HG02885 (cell line): ENCODE measurements around the gene CTPS1.

Experiments used
- ATAC-seq: cut with Tn5 transposase; IDR thresholded peaks from one replicate; pipeline ENCODE4 v1.9.1; 2021; ENCODE audit warnings: mild to moderate bottlenecking; ENCODE audit not compliant: unreplicated experiment, poor library complexity

The CTPS1 gene, protein sequence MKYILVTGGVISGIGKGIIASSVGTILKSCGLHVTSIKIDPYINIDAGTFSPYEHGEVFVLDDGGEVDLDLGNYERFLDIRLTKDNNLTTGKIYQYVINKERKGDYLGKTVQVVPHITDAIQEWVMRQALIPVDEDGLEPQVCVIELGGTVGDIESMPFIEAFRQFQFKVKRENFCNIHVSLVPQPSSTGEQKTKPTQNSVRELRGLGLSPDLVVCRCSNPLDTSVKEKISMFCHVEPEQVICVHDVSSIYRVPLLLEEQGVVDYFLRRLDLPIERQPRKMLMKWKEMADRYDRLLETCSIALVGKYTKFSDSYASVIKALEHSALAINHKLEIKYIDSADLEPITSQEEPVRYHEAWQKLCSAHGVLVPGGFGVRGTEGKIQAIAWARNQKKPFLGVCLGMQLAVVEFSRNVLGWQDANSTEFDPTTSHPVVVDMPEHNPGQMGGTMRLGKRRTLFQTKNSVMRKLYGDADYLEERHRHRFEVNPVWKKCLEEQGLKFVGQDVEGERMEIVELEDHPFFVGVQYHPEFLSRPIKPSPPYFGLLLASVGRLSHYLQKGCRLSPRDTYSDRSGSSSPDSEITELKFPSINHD

DNA sequence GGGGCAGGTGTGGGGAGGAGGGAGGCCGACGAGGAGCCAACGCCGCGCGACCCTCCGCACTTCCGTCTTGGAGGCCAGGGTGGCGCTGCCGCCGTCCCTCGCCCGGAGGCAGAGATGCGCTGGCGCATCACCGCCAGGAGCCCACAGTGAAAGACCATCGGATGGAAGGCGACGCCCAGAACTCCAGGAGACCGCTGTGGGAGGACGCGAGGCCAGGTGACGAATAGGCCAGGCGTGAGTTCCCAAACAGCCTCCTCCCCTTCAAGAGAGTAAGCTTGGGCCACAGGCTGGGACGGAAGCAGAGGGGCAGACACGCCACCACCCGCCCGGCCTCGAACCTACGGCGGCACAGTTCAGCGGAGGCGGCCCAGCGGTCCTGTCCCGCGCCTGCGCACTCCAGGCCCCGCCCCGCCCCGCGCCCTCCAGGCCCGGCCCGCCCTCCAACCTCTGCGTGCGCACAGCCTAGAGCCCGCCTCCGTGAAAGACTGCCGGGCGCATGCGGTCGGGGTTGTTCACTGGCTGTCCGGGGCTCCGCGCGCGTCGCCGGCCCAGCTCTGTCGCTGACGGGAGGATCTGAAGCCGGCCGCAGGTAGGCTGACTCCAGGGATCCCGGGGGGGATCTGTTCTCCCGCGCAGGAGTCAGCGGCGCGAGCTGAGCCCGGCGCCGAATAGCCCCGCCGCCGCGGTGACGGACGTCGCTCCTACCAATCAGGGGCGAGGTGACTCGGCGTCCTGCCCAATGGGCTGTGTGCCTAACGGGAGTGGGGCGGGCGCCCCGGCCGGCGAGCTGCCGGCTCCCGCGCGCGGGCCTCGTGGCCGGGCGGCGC lies at the start of gene CTPS1:
TSS of gene CTPS1 (plus strand) at position 456 of the 827 bp plus-strand sequence. CDS start 3,595 bp downstream, outside the sequence.
- peak; percentile 91 for ATAC-seq

DNA sequence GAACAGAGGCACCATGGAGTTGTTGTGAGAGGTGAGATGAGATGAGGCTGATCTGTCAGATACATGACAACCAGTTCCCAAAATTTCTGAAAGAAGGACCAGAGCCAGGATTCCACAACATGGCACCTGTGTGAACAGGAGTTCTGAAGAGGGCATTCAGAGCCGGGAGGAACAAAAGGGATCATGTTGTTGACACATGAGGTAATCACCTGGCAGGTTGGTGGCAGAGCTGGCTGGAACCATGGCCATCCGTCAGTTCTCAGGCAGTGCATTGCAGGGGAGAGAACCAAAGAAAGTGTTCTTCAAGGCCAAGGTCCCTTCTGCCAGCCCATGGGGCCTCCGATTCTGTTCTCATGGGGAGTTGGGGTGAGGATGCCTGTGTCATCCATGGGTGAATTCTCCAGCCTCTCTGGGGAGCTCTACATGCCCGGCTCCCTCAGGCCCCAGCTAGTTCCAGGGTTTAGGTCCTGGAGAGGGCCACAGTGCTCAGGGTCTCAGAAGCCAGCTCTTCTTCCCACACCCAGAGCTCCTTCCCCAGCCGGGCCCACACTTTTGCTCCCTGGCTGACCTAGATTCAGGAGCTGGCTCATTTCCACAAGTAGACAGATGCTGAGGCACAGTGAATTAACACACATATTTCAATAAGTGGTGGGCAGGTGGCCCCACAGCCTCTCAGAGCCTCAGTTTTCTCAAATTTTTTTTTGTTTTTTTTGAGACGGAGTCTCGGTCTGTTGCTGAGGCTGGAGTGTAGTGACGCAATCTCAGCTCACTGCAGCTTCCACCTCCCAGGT lies 49.1 kb upstream of the CTPS1 start:
- ATAC-seq = no peak

DNA sequence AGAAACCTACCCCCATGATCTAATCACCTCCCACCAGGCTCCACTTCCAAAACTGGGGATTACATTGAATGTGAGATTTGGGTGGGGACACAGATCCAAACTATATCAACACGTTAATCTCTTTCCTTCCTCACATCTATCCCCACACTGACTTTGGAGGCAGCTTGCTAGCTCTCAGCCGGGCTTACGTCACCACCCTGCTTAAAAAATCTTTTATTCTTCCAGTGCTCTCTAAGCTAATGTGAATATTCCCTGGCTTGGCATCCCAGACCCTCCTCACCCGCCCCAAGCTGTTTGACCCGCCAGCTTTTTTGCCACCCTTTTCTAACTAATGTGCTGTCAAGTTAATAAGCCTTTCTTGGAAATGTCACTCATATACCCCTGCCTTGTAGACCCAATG lies 47.9 kb upstream of the CTPS1 start:
- ATAC-seq = no peak

DNA sequence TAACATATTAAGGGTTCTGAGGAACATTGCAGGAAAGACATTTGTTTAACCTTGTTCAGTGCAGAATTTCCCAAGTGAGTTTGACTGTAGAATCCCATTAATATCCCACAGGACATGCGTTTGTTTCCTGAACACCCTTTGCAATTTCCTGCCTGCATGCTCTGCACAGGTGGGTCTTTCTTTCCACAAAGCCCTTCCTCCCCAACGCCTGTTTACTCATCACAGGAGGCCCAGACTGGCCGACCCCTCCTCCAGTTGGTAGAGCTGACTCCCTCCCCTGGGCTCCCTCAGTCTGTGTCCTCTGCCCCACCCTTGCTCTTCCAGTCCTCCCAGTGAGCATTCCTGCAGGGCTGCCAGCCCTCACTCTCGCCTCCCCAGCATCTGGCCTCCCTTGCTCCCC lies 47.5 kb upstream of the CTPS1 start:
- ATAC-seq = no peak

DNA sequence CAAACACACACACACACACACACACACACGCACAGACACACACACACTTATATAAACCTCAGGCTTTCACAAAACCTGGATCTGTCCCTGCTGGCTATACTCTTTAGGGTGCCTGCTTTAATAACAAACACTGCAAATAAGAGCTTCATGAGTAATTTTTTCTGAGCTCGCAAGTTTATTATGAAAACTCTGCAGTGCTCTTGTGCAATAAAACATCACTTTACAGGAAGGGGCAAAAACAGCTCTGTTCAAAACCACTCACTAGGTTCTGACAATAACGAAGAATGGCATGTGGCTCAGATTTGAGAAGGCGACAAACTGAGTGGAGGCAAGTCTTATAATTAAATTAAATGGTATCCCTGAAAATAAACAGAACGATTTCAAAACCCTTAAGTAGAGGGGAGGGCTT lies 42.6 kb upstream of the CTPS1 start:
- no peak for ATAC-seq

DNA sequence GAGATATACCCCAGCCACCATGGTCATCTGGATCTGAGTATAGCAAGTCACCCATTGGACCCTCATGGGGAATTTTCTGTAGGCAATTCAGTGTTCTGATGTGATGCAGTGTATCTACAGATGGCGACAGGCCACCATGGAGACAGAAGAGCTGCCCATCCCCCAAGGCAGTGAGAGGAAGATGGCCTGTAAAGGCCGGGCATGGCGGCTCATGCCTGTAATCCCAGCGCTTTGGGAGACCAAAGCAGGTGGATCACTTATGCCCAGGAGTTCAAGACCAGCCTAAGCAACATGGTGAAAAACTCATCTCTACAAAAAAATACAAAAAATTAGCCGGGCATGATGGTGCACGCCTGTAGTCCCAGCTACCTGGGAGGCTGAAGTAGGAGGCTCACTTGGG lies 41.1 kb upstream of the CTPS1 start:
- ATAC-seq = no peak

DNA sequence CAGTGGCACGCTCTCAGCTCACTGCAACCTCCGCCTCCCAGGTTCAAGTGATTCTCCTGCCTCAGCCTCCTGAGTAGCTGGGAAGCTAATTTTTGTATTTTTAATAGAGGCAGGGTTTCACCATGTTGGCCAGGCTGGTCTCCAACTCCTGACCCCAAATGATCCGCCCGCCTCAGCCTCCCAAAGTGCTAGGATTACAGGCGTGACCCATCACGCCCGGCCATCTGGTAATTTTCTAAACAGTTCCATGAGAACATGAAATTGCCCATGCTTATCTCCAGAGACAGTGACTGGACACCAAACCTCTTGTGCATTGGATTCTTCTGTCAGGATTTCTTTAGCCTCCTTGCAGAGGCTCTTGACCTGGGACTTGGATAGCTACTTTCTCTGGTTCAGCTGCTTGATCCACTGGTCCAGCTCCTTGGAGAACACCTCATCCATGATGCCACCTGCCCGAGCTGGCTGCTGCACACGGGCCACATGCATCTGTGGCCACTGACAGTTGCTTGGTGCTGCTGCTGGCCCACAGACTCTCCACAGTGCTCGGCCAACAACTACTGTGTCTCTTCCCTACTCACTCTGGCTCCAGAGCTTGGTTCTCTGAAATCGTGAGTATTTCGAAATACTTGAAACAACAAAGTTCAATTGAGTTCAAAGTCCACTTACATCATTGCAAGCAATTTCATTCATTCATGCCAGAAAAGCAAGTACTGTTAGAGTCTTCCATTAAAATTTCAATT lies 40.0 kb upstream of the CTPS1 start:
- no peak for ATAC-seq

DNA sequence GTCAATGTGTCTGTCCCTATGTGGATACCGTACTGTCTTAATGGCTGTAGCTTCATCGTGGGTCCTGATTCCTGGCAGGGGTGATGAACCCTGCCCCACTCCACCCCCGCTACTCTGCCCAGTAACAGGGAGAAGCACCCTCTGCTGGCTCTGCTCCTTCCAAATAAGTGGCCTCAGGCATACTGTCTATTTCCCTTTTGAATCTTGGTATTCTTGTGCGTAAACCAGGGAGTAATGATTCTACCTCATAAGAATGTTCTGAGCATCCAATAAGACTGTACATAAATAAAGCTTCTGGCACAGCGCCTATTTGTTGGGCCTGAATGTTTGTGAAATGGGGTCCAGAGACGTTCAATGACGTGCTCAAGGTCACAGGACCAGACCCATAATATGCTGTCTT lies 35.2 kb upstream of the CTPS1 start:
- no peak for ATAC-seq

DNA sequence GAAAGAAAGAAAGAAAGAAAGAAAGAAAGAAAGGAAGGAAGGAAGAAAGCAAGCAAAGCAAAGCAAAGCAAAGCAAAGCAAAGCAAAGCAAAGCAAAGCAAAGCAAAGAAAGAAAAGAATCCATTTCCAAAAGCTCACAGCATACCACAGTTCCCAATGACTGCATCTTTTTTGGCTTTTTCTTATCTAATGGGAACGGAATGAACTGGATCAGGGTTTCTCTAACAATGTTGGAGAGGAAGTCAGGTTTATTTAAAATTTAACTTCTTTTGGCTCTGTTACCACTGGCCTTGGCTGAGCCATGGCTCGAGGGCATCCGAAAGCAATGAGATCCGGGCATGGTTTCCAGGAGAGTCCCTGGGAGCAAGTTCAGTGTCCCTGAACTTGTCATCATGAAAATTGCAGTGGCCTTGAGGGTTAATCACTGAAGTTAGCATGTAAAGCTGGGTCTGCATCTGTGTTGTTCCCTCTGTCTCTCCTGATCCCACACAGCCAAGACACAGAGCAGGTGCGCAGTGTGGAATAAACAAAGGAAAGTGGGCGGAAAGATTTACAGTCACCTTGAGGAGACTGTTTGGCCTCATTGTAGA lies 34.6 kb upstream of the CTPS1 start:
- no peak for ATAC-seq

DNA sequence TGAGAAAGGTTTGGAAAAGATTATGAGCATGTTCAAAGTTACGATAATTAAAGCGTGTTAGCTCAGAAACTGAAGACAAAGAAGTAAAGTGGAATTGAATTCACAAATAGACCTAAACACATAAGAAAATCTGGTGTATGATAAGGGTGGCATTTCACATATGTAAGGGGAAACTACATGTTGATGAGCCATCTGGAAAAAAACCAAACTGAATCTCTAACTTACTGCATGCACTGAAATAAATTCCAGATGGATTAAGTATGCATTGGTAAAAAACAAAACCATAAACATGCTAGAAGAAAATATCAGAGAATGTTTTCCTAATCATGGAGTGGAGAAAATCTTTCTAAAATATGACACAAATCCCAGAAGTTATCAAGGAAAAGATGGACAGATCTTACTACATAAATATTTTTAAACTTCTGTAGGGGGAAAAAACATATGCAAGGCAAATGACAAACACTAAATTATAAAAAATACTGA lies 34.0 kb upstream of the CTPS1 start:
- ATAC-seq = no peak

DNA sequence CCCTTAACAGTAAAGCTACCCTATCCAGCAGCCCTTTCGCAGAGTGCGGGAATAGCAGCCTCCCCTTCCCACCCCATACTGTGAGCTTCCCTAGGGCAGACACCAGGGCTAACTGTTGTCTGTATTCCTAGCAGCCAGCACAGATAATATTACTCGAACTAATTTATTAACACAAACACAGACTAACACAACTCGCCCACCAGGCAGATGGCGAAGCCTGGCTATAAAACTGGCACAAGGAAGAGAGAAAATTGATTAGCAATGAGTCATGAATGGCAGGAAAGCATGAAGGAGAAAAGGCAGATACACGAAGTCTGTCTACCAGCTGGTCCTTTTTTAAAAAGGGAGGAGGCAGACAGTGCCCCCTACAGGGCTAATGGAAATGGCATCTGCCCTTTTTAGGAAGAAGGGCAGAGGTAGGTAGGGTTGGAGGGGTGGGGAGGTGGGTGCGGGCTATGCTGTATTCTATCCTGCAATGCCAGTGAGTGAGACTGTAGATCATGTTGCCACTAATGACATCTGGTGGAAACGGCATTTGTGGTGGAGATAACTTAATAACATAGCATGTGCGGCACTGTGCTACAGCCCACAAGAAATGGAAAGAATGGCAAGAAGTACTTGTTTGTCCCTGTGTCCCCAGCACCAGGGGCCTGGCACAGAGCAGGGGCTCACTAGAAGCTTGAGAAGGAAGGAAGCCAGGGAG lies 30.6 kb upstream of the CTPS1 start:
- no peak for ATAC-seq

DNA sequence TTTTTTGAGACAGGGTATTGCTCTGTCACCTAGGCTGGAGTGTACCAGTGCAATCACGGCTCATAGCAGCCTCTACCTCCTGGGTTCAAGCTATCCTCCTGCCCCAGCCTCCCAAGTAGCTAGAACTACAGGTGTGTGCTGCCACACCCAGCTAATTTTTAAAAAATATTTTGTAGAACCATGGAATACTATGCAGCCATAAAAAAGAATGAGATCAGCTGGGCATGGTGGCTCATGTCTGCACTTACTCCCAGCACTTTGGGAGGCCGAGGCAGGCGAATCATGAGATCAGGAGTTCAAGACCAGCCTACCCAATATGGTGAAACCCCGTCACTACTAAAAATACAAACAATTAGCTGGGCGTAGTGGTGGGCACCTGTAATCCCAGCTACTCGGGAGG lies 29.9 kb upstream of the CTPS1 start:
- ATAC-seq = no peak

DNA sequence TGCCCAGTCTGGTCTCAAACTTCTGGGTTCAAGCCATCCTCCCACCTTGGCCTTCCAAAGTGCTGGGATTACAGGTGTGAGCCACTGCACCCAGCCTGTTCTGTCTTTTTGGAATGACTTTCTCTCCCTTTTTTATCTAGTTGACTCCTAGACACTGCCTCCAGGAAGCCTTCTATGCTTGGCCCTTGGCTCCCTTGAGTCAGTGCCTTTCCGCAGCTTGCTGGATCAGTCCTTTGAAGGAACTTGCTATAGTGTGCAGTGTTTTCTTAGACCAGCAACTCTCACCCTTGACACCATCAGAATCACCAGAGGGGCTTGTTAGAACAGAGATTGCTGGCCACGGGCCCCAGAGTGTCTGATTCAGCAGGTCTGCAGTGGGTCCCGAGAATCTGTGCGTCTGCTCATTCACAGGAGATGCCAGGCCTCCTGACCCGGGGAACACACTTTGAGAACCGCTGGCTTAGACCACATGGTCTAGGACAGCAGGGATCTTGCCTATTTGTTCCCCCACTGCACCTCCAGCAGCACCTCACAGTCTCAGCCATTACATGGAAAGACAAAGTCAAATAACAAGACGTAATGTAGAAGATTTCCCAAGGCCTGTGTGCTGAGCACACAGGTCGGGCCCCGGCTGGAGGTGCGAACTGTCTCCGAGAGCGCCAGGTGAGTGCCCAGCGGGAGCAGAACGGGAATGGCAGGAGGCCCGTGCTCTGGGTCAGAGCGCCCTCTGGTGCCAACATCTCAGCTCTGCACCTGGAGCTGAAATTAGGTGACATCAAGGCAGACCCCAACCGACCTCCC lies 27.4 kb upstream of the CTPS1 start:
- ATAC-seq = no peak

DNA sequence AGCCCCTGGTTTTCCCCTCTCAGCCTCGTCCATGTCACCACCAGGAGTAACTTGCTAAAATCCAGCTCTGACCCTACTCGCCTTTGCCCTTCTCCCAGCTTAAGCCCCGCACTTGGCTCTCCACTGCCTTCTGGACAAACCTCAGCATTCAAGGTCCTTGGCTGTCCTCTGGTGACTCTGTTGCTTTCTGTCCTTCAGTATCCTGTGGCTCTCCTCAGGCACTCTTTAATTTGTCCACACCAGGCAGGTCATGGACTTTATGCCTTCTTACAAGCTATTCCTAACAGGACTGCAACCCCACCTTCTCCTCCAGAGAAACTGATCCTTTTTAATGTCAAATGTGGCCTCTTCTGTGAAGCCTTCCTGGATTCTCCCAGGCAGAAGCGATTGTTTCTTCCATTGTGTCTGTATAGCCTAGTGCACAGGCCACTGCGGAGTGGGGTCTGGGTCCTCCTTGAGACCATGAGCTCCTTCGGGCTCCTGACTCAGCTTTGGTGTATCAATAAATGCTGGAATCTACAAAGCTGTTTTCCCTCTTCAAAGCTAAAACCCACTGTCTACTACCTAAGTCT lies 26.7 kb upstream of the CTPS1 start:
- ATAC-seq = no peak

DNA sequence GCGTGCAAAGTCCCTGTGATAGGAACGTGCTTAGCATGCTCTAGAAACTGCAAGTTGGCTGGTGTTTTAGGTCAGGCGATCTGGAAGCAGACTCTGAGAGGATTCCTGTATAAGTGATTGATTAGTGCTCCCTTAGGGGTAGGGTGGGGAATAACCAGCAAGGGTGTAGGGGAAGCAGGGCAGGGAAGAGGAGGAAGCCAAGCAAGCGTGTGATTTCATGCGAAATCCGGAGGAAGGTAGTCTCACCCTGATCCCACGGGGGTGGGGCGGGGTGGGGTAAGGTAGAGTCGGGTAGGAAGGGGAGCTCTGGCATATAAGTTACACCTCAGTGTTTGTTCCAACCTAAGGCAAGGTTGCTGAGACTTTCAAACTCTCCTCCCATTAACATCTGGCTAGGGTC lies 24.9 kb upstream of the CTPS1 start:
- ATAC-seq = no peak

DNA sequence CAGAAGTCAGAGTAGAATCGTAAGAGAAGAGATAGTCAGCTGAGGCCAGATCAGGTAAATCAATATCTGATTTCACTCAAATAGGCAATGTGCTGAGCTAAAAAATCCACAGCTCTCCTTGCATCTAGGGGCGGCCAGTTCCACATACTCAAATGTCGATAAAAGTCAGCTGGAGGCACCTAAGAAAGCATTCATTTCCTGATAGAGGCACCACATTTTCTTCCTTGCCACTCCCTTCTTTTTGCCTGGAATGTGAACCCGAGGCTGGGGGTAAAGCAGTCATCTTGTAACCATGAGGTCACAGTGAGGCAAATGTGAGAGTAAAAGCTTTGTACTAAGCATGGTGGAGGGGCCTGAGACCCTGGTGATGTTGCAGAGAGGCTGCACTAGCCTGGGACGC lies 24.2 kb upstream of the CTPS1 start:
- no peak for ATAC-seq

DNA sequence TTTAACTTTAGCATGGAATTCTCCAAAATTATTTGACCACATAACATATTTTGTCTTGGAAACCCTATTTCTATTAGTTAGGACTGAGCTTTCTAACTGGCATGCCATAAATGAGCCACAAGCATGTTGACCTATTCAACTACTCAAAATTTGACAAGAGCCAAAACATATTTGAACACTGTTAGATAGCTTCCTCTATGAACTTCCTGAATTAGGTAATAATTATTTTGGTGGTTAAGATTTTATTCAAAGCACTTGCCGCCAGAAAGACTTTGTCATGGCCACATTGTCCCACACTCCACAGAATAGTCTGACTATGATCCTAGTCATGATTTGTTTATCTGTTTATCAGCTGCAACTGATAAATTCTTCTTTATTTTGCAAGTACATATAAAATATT lies 23.1 kb upstream of the CTPS1 start:
- ATAC-seq = no peak

DNA sequence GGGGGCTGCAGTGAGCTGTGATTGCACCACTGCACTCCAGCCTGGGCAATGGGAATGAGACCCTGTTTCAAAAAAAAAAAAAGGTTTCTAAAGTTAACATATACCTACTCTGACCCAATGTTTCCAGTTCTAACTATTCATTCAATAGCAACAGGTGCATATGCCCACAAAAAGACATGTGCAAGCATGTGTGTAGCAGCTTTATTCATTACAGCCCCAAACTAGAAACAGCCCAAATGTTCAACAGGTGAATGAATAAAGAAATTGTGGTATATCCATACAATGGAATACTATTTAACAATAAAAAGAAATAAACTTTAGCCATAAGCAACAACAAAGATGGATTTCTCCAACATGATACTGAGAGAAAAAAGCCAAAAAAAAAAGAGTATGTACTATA lies 21.3 kb upstream of the CTPS1 start:
- no peak for ATAC-seq
